ENCODE data around the gene ECPAS.
"Not testable (repeated sequence)": the region's sequence is repeated elsewhere in the genome, so short reads cannot be mapped to it uniquely, and the experiment has no call there.

The ECPAS gene

GRCh38 chr9:111483858-111484571 lies at the start of gene ECPAS:
Gene ECPAS (minus strand): TSS chr9:111484383. CDS start chr9:111472918, 11,465 bp downstream.
- DNase-seq (ENCODE audit: low read depth in 2 of 2): peak in 1 of 2 donors; percentile 35

- DNase-seq (ENCODE audit: low read depth in 2 of 2): no peak
Observed at GRCh38 chr9:111533099-111533790, 49.1 kb upstream of the ECPAS start.

GRCh38 chr9:111531716-111532115 lies 47.5 kb upstream of the ECPAS start:
- DNase-seq (ENCODE audit: low read depth in 2 of 2): no peak

GRCh38 chr9:111529787-111530186 lies 45.6 kb upstream of the ECPAS start:
- no peak for DNase-seq (ENCODE audit: low read depth in 2 of 2)

- no peak for DNase-seq (ENCODE audit: low read depth in 2 of 2)
Observed at GRCh38 chr9:111527347-111527746, 43.2 kb upstream of the ECPAS start.

- DNase-seq (ENCODE audit: low read depth in 2 of 2): peak; percentile 39 to 40
Observed at GRCh38 chr9:111525056-111525977, 41.1 kb upstream of the ECPAS start, which contains the start of gene ZNF483. Gene ZNF483 (plus strand): TSS chr9:111525179. CDS start chr9:111527396, 2,217 bp downstream.

GRCh38 chr9:111524731-111525055 lies 40.5 kb upstream of the ECPAS start:
- no peak for DNase-seq (ENCODE audit: low read depth in 2 of 2)

GRCh38 chr9:111516061-111516465 lies 31.9 kb upstream of the ECPAS start:
- no peak for DNase-seq (ENCODE audit: low read depth in 2 of 2)

GRCh38 chr9:111514967-111515366 lies 30.8 kb upstream of the ECPAS start:
- no peak for DNase-seq (ENCODE audit: low read depth in 2 of 2)

- DNase-seq (ENCODE audit: low read depth in 2 of 2): not testable (repeated sequence)
Observed at GRCh38 chr9:111511581-111511980, 27.4 kb upstream of the ECPAS start.

- DNase-seq (ENCODE audit: low read depth in 2 of 2): no peak
Observed at GRCh38 chr9:111502506-111502905, 18.3 kb upstream of the ECPAS start.

GRCh38 chr9:111501648-111502047 lies 17.5 kb upstream of the ECPAS start:
- DNase-seq (ENCODE audit: low read depth in 2 of 2): no peak

GRCh38 chr9:111501005-111501562 lies 16.9 kb upstream of the ECPAS start:
- no peak for DNase-seq (ENCODE audit: low read depth in 2 of 2)

- not testable (repeated sequence) for DNase-seq (ENCODE audit: low read depth in 2 of 2)
Observed at GRCh38 chr9:111497196-111497595, 13.0 kb upstream of the ECPAS start.

- no peak for DNase-seq (ENCODE audit: low read depth in 2 of 2)
Observed at GRCh38 chr9:111484572-111484894, 350 bp upstream of the ECPAS start.

- DNase-seq (ENCODE audit: low read depth in 2 of 2): peak in 1 of 2 donors; percentile 25
Observed at GRCh38 chr9:111483439-111483857, 735 bp downstream of the ECPAS start.

- peak in 1 of 2 donors; percentile 33 for DNase-seq (ENCODE audit: low read depth in 2 of 2)
Observed at GRCh38 chr9:111482694-111483438, 1.3 kb downstream of the ECPAS start.

GRCh38 chr9:111481885-111482636 lies 2.1 kb downstream of the ECPAS start:
- DNase-seq (ENCODE audit: low read depth in 2 of 2): no peak

- no peak for DNase-seq (ENCODE audit: low read depth in 2 of 2)
Observed at GRCh38 chr9:111477677-111478076, 6.5 kb downstream of the ECPAS start.

- no peak for DNase-seq (ENCODE audit: low read depth in 2 of 2)
Observed at GRCh38 chr9:111475195-111475594, 9.0 kb downstream of the ECPAS start.

Measured in stimulated activated CD4-positive, alpha-beta T cell treated with anti-CD3 and anti-CD28 coated beads, Interleukin-1b, Interleukin-23, amount 100 ng/mL, for 1 hour (primary cell).